ENCODE data around the gene DNAJC1.

Gene DNAJC1

GRCh38 chr10:21935439-21936023 is 68.0 kb downstream of the DNAJC1 start:
- TF ChIP-seq REST (IDR thresholded peaks at IDR 0.05; ENCODE audit: insufficient read depth in 1 of 2, low read depth in 2 of 2, low read length in 2 of 2) (no peak), SIN3A (IDR thresholded peaks at IDR 0.05; ENCODE audit: borderline replicate concordance, insufficient read depth, low read length) (no peak), TAF1 (IDR thresholded peaks at IDR 0.05; ENCODE audit: borderline replicate concordance, insufficient read depth, low read length) (no peak), FOXP2 (optimal IDR thresholded peaks at IDR 0.05; ENCODE audit: borderline replicate concordance, extremely low read depth, extremely low read length, insufficient read depth) (no peak), POLR2AphosphoS5 (IDR thresholded peaks at IDR 0.05; ENCODE audit: low read depth, low read length) (no peak)

DNA sequence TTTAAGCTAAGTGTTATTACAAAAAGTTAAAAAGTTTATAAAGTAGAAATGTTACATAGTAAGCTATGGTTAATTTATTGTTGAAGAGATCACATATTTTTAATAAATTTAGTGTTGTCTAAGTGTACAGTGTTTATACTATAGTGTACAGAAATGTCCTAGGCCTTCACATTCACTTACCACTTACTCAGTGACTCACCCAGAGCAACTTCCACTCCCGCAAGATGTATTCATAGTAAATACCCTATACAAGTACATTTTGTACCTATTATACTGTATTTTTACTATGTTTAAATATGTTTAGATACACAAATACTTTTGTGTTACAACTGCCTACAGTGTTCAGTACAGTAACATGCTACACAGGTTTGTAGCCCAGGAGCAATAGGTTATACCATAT is 69.2 kb downstream of the DNAJC1 start:
- TF ChIP-seq FOXP2 (optimal IDR thresholded peaks at IDR 0.05; ENCODE audit: borderline replicate concordance, extremely low read depth, extremely low read length, insufficient read depth) (no peak), POLR2AphosphoS5 (IDR thresholded peaks at IDR 0.05; ENCODE audit: low read depth, low read length) (no peak), REST (IDR thresholded peaks at IDR 0.05; ENCODE audit: insufficient read depth in 1 of 2, low read depth in 2 of 2, low read length in 2 of 2) (no peak), TAF1 (IDR thresholded peaks at IDR 0.05; ENCODE audit: borderline replicate concordance, insufficient read depth, low read length) (no peak), SIN3A (IDR thresholded peaks at IDR 0.05; ENCODE audit: borderline replicate concordance, insufficient read depth, low read length) (no peak)

DNA sequence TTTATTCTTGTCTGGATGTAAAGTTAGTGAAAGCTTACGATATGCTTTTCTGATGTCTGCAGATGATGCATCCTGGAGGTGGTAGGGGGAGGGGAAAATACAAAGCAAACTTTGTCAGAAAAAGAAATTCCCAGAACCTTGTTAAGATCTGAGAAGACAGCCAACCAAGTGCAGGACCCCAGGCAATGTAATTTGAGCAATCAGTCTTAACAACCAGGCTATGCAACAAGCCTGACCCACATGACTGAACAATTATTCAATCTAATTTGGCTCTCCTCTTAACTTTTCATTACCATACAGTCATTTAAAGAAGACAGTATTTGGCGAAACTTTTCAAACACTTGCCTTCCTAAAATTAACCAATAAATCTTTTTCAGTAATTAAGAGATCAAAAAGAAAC is 74.5 kb downstream of the DNAJC1 start:
- TF ChIP-seq TAF1 (IDR thresholded peaks at IDR 0.05; ENCODE audit: borderline replicate concordance, insufficient read depth, low read length) (no peak), SIN3A (IDR thresholded peaks at IDR 0.05; ENCODE audit: borderline replicate concordance, insufficient read depth, low read length) (no peak), POLR2AphosphoS5 (IDR thresholded peaks at IDR 0.05; ENCODE audit: low read depth, low read length) (no peak), FOXP2 (optimal IDR thresholded peaks at IDR 0.05; ENCODE audit: borderline replicate concordance, extremely low read depth, extremely low read length, insufficient read depth) (no peak)

- TF ChIP-seq REST (IDR thresholded peaks at IDR 0.05; ENCODE audit: insufficient read depth in 1 of 2, low read depth in 2 of 2, low read length in 2 of 2) (no peak), SIN3A (IDR thresholded peaks at IDR 0.05; ENCODE audit: borderline replicate concordance, insufficient read depth, low read length) (no peak), POLR2AphosphoS5 (IDR thresholded peaks at IDR 0.05; ENCODE audit: low read depth, low read length) (no peak), FOXP2 (optimal IDR thresholded peaks at IDR 0.05; ENCODE audit: borderline replicate concordance, extremely low read depth, extremely low read length, insufficient read depth) (no peak)
These were observed 75.7 kb downstream of the DNAJC1 start for GRCh38 chr10:21927631-21928353.

DNA sequence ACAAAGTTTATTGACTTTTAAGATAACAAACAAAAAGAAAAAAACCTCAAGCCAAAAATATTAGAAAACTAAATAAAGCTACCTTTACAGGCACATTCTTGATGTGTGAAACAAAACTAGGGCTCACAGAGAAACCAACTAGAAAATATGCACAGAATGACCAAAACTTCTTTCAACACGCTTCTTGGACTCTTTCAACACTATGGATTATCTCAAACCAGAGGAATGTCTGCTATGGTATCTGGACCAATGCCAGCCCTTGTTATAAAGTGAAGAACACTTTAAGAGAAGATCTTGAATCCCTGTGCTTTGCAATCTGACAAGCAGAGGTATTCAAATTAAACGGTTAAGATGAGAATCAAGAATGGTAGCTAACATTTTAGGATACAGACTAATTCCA is 76.6 kb downstream of the DNAJC1 start:
- TF ChIP-seq TAF1 (IDR thresholded peaks at IDR 0.05; ENCODE audit: borderline replicate concordance, insufficient read depth, low read length) = no peak
- TF ChIP-seq POLR2AphosphoS5 (IDR thresholded peaks at IDR 0.05; ENCODE audit: low read depth, low read length) = no peak
- no peak for TF ChIP-seq REST (IDR thresholded peaks at IDR 0.05; ENCODE audit: insufficient read depth in 1 of 2, low read depth in 2 of 2, low read length in 2 of 2)
- no peak for TF ChIP-seq SIN3A (IDR thresholded peaks at IDR 0.05; ENCODE audit: borderline replicate concordance, insufficient read depth, low read length)
- no peak for TF ChIP-seq FOXP2 (optimal IDR thresholded peaks at IDR 0.05; ENCODE audit: borderline replicate concordance, extremely low read depth, extremely low read length, insufficient read depth)

Data from PFSK-1 (cell line).